OCI-LY1 (cell line): ENCODE data around the gene BICRAL.

ENCODE experiments used
- H2AFZ ChIP-seq: fragments of 200-600 bp; sonication (generic), shearing (Covaris generic); 2 replicates; pipeline ENCODE4 v1.6.0; 2014; ENCODE audit warnings: antibody characterized with exemption, mild to moderate bottlenecking, low read length
- H3F3A ChIP-seq: fragments of 200-600 bp; sonication (generic), shearing (Covaris generic); 2 replicates; pipeline ENCODE4 v1.6.0; 2014; ENCODE audit warnings: mild to moderate bottlenecking, antibody characterized with exemption, low read length, moderate library complexity; ENCODE audit not compliant: insufficient read depth
- H3K27ac ChIP-seq: fragments of 200-600 bp; sonication (generic); 2 replicates; pipeline ENCODE4 v1.5.1; 2014; ENCODE audit warnings: low read length, mixed run types, mild to moderate bottlenecking, low read depth; ENCODE audit not compliant: poor library complexity, severe bottlenecking
- H3K27me3 ChIP-seq: fragments of 200-600 bp; sonication (generic); 2 replicates; pipeline ENCODE4 v1.6.0; 2014; ENCODE audit warnings: antibody characterized with exemption, mild to moderate bottlenecking, low read length, moderate library complexity; ENCODE audit not compliant: insufficient read depth
- H3K36me3 ChIP-seq: fragments of 200-600 bp; sonication (generic); 2 replicates; pipeline ENCODE4 v1.6.1; 2014; ENCODE audit warnings: mild to moderate bottlenecking, antibody characterized with exemption, low read length, moderate library complexity, mixed read lengths; ENCODE audit not compliant: insufficient read depth
- H3K4me1 ChIP-seq: fragments of 200-600 bp; sonication (generic); 2 replicates; pipeline ENCODE4 v1.5.1; 2014; ENCODE audit warnings: mild to moderate bottlenecking, low read length, moderate library complexity; ENCODE audit not compliant: insufficient read depth, severe bottlenecking
- H3K4me2 ChIP-seq: fragments of 200-600 bp; sonication (generic), shearing (Covaris generic); 2 replicates; pipeline ENCODE4 v1.6.1; 2014; ENCODE audit warnings: low read length
- H3K4me3 ChIP-seq: fragments of 200-600 bp; sonication (generic); 2 replicates; pipeline ENCODE4 v1.5.1; 2014; ENCODE audit warnings: low read length, low read depth, mild to moderate bottlenecking, mixed read lengths; ENCODE audit not compliant: poor library complexity, severe bottlenecking
- H3K79me2 ChIP-seq: fragments of 200-600 bp; shearing (Covaris generic); 2 replicates; pipeline ENCODE4 v1.6.1; 2016; ENCODE audit warnings: mixed run types, low read length, mixed read lengths; ENCODE audit not compliant: insufficient read depth
- H3K9ac ChIP-seq: fragments of 200-600 bp; sonication (generic), shearing (Covaris generic); 2 replicates; pipeline ENCODE4 v1.6.1; 2014; ENCODE audit warnings: mild to moderate bottlenecking, low read length, mixed read lengths
- H3K9me2 ChIP-seq: fragments of 200-600 bp; sonication (generic), shearing (Covaris generic); 2 replicates; pipeline ENCODE4 v1.6.1; 2014; ENCODE audit warnings: low read depth, mild to moderate bottlenecking, low read length, mixed read lengths
- H3K9me3 ChIP-seq: fragments of 200-600 bp; shearing (Covaris generic); 2 replicates; pipeline ENCODE4 v1.6.1; 2014; ENCODE audit warnings: low read length, mixed read lengths
- H4K20me1 ChIP-seq: fragments of 200-600 bp; sonication (generic), shearing (Covaris generic); 2 replicates; pipeline ENCODE4 v1.6.0; 2016; ENCODE audit warnings: mild to moderate bottlenecking, low read length; ENCODE audit not compliant: insufficient read depth
- CTCF ChIP-seq: fragments of 200-600 bp; sonication (generic), shearing (Covaris generic); IDR thresholded peaks from 2 replicates; pipeline ENCODE4 v1.5.1; 2017; ENCODE audit warnings: mild to moderate bottlenecking, antibody characterized with exemption, low read length, moderate library complexity, mixed read lengths
- EZH2 ChIP-seq: fragments of 200-600 bp; sonication (generic), shearing (Covaris generic); IDR thresholded peaks from 2 replicates; pipeline ENCODE4 v1.8.0; 2017; ENCODE audit warnings: borderline replicate concordance, mixed run types, mild to moderate bottlenecking, antibody characterized with exemption, low read length, moderate library complexity, mixed read lengths

The BICRAL gene

GRCh38 chr6:42740725-42741124 lies 41.1 kb upstream of the BICRAL start:
- H3K9me2 ChIP-seq, result no peaks in the 10 kb centered on the region
- H3K9ac ChIP-seq, result no peak overlapping the region
- no peak overlapping the region for H3K4me2 ChIP-seq
- peaks cover 29% of the 10 kb centered on the region for H3K4me1 ChIP-seq
- H4K20me1 ChIP-seq, result no peaks in the 10 kb centered on the region
- H3F3A ChIP-seq, result no peaks in the 10 kb centered on the region
- no peaks in the 10 kb centered on the region for H3K9me3 ChIP-seq
- no peak overlapping the region for H3K27ac ChIP-seq
- TF ChIP-seq CTCF (no peak), EZH2 (no peak)
- H3K36me3 ChIP-seq, result peaks cover 12% of the 10 kb centered on the region
- peaks cover 5% of the 10 kb centered on the region; the same call in 1 of the 2 replicates for H3K79me2 ChIP-seq
- no peaks in the 10 kb centered on the region for H3K27me3 ChIP-seq
- H2AFZ ChIP-seq, result no peak overlapping the region
- no peak overlapping the region for H3K4me3 ChIP-seq

- no peaks in the 10 kb centered on the region for H3K9me3 ChIP-seq
Measured at GRCh38 chr6:42742116-42742894, 39.5 kb upstream of the BICRAL start.

GRCh38 chr6:42744351-42744893 lies 37.4 kb upstream of the BICRAL start:
- Histone ChIP-seq H3K9ac (peak overlapping the region; percentile 94), H3K9me2 (no peaks in the 10 kb centered on the region), H4K20me1 (no peaks in the 10 kb centered on the region), H3F3A (peaks cover 4% of the 10 kb centered on the region; the same call in 1 of the 2 replicates), H3K4me3 (peak overlapping the region; percentile 85), H3K27me3 (no peaks in the 10 kb centered on the region), H2AFZ (no peak overlapping the region), H3K27ac (no peak overlapping the region), H3K4me1 (peaks cover 50% of the 10 kb centered on the region), H3K36me3 (peaks cover 12% of the 10 kb centered on the region), H3K4me2 (peak overlapping the region; percentile 80), H3K9me3 (no peaks in the 10 kb centered on the region), H3K79me2 (peaks cover 5% of the 10 kb centered on the region; the same call in 1 of the 2 replicates)
- TF ChIP-seq EZH2 (no peak), CTCF (peak; percentile 31; the same call in 1 of the 2 replicates)

More at GRCh38 chr6:42742116-42742894, 39.5 kb upstream of the BICRAL start:
- Histone ChIP-seq H3K4me1 (peaks cover 29% of the 10 kb centered on the region), H3K4me2 (no peak overlapping the region), H3K79me2 (peaks cover 5% of the 10 kb centered on the region; the same call in 1 of the 2 replicates), H3F3A (no peaks in the 10 kb centered on the region), H3K36me3 (peaks cover 12% of the 10 kb centered on the region), H3K9ac (no peak overlapping the region), H4K20me1 (no peaks in the 10 kb centered on the region), H3K4me3 (no peak overlapping the region), H3K27ac (no peak overlapping the region), H3K9me2 (no peaks in the 10 kb centered on the region), H3K27me3 (no peaks in the 10 kb centered on the region), H2AFZ (no peak overlapping the region)
- TF ChIP-seq CTCF (no peak), EZH2 (no peak)
